Suppressor macrophage (primary cell): Measurements from ENCODE around the gene CPSF4L.
A peak's percentile ranks its signal among the peaks of the same experiment; 100 is the strongest.

Experiments
- DNase-seq, 4 experiments: peaks; one replicate each; pipeline ENCODE4 v3.0.0-alpha.2; 2020 to 2022

CPSF4L gene

GRCh38 chr17:73231841-73232586, 29.7 kb downstream of the CPSF4L start:
- peak; percentile 98 to 99 (median 98) for DNase-seq

DNA sequence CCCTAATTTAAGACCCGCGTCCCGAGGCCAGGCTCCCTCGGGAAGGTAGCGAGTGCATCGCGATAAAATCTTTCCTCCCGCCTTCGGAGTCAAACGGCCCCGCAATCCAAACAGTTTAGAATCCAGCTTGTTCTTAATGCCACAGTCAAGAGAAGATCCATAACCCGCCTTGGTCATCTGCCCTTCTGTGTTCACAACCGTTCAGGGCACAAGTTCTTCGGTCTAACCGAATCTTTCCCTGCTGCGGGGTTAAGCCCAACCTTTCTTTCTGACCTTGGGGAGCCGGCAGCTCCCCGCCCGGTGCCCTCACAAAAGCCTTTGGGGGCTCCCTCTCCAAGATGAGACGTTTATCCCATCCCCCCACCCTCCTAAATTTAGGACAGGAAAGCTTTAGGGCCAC, 30.3 kb downstream of the CPSF4L start:
- DNase-seq, result peak in 3 of 4 experiments; percentile 11 to 27 (median 20)

DNA sequence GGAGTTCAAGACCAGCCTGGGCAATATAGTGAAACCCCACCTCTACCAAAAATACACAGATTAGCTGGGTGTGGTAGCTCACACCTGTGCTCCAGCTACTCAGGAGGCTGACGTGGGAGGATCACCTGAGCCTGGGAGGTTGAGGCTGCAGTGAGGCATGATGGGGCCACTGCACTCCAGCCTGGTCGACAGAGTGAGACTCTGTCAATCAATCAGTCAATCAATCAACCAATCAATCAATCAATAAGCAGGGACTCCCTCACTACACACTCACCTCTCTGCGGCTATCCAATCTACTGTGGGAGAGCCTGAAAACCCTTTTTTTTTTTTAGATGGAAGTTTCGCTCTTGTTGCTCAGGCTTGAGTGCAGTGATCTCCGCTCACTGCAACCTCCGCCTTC, 31.6 kb downstream of the CPSF4L start:
- DNase-seq, result no peak

DNA sequence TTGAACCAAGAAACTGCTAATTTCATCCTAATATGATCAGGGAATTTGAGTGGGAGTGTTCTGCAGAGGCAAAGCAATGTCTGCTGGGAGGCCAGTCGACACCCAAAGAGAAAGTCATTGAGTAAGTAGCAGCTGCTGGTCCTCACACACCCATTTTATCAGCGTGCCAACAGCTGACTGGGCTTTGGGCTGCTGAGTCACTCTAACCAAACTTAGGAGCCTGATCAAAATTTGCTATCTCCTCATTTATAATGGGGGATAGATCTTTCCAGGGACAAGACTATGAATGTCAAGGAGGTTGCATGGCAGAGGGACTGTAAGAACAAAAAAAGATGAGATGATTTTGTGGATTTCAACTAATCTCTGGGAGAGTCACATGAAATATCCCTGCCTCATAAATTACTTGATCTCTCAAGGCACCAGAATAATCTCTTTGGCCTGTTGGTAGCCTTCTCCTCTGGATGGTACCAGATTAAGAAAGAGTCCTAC, 32.9 kb downstream of the CPSF4L start:
- DNase-seq, result peak; percentile 67 to 79 (median 78)

DNA sequence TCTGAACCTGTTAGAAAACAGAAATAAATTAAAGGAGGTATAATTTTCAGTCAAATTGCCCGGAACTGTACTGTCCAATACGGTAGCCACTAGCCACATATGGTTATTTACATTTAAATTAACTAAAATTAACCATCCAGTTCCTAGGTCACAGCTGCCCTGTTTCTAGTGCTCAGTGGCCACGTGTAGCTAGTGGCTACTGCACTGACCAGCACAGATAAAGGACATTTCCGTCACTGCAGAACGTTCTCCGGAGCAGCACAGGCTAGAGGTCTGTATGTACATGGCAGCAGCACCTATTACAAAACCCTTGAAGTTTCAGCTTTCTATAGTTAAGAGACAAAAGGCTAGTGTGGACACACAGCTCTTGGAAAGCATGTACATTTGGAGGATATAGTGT, 33.7 kb downstream of the CPSF4L start:
- DNase-seq, result no peak

GRCh38 chr17:73227379-73227778, 34.3 kb downstream of the CPSF4L start:
- peak in 2 of 4 experiments; percentile 5 to 17 for DNase-seq

DNA sequence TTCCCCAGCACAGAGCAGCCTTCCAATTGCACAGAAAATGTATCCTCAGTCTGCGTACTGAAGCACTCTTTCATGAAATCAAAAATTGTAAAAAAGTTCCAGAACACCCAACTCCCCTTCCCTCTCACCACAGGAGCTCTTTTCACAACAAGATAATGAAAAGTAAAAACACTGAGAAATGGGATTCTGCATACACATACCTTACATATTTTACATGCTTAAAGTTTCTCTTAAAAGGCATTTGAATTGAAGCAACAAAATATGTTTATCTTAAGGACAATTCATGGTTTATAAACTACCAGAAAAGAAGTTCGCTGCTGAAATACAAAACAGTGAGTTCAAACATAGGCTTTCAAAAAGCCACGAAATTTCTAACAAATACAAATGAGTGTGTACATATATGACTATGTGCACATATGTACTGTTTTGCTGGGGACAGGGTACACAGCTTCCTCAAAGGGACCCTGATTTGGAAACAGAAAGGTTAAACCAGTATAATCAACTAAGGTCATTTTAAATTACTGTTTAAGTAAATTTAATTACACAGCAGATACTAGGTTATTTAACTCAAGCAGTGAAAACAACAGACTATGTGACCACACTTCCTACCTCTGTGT, 35.0 kb downstream of the CPSF4L start:
- no peak for DNase-seq

- DNase-seq, result no peak
These were observed 36.9 kb downstream of the CPSF4L start for GRCh38 chr17:73224663-73225305.

DNA sequence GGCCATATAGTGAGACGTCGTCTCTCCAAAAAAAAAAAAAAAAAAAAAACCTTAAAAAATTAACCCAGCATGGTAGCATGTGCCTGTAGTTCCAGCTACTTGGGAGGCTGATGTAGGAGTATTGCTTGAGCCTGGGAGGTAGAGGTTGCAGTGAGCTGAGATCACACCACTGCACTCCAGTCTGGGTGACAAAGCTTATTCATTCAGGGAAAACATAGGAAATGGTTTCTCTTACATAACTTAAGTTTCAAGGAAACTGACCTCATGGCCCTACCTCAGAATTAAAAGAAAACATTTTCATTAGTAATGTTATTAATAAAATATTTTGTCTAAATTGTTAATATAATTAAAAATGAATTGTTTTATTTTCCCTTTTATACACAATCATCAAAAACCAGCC, 37.4 kb downstream of the CPSF4L start:
- DNase-seq, result peak in 3 of 4 experiments; percentile 20 to 42 (median 25)

DNA sequence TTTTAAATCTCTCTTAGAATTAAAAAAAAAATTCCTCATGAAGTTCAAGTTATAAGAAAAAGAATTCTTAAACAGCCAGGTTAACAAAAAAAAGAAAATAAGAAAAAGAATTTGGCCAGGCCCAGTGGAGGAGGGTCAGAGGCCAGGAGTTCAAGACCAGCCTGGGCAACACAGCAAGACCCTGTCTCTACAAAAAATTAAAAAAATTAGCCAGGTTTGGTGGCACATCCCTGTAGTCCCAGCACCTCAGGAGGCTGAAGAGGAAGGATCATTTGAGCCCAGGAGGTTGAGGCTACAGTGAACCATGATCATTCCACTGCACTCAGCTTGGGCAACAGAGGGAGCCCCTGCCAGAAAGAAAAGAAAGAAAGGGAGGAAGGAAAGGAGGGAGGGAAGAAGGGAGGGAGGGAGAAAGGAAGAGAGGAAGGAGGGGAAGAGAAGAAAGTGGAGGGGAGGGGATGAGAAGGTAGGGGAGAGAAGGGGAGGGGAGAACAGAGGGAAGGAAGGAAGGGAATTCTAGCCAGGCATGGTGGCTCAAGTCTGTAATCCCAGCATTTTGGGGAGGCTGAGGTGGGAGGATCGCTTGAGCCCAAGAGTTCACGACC, 38.0 kb downstream of the CPSF4L start:
- DNase-seq, result no peak

GRCh38 chr17:73215447-73215846, 46.2 kb downstream of the CPSF4L start:
- DNase-seq, result no peak

GRCh38 chr17:73214851-73215250, 46.8 kb downstream of the CPSF4L start:
- DNase-seq, result no peak

GRCh38 chr17:73214008-73214407, 47.7 kb downstream of the CPSF4L start:
- DNase-seq, result no peak

DNA sequence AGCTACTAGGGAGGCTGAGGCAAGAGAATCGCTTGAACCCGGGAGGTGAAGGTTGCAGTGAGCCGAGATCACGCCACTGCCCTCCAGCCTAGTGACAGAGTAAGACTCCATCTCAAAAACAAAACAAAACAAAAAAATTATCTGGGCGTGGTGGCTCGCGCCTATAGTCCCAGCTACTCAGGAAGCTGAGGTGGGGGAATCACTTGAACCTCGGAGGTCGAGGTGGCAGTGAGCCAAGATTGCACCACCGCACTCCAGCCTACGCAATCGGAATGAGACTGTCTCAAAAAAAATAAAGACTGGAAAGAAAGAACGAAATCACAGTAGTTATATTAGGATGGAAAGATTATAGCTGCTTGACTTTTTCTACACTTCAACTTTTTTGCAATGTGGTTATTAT, 49.9 kb downstream of the CPSF4L start:
- DNase-seq, result peak in 3 of 4 experiments; percentile 24 to 35 (median 26)

DNA sequence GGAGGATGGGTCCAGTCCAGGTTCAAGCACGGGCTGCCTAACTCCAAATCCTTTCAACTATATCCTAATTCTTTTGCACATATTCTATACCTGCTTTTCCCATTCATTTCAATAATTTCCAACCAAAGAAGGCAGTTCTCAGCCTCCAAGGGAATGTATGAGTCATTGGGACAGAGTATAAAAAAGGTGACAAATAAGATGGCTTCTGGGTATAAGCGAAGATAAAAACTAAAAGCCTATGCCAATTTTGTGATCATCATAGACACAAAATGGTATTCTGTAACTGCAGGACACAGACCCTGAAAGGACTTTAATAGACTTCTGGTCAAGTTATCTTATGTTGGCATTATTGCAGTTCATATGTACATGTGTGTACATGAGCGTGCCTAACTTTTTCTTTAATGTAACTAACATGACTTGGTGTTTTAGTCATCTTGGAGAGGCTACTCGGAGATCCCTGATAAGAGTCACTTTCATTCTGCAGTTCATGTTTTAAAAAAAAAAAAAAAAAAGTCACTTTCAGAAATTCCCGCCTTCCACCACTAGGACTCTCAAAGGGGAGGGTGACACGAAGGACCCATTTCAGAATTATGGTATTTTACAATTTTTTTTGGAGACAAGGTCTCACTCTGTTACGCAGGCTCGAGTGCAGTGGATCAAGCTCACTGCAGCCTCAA, 51.5 kb downstream of the CPSF4L start:
- DNase-seq, result peak in 1 of 4 experiments; percentile 23

DNA sequence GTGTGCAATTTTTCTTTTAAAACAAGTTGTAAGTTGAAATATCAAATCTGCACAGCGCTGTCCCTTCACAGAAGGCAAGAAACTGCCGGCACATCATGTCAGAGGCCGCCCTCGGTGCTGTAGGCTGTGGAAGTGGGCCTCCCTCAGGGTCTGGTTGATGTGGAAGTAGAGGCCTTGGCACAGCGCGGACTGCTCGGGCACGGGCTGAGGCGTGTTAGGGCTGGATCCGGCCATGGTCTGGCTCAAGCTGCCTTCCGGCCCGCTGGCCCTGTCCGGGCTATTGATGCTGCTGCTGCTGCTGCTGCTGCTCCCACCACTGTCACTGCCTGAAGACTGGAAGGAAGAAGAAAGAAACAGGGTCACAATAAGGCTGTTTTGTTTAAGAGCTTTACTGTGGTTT, 52.2 kb downstream of the CPSF4L start:
- no peak for DNase-seq

GRCh38 chr17:73208139-73208827, 53.4 kb downstream of the CPSF4L start:
- DNase-seq, result no peak

GRCh38 chr17:73205459-73205961, 56.2 kb downstream of the CPSF4L start:
- no peak for DNase-seq

DNA sequence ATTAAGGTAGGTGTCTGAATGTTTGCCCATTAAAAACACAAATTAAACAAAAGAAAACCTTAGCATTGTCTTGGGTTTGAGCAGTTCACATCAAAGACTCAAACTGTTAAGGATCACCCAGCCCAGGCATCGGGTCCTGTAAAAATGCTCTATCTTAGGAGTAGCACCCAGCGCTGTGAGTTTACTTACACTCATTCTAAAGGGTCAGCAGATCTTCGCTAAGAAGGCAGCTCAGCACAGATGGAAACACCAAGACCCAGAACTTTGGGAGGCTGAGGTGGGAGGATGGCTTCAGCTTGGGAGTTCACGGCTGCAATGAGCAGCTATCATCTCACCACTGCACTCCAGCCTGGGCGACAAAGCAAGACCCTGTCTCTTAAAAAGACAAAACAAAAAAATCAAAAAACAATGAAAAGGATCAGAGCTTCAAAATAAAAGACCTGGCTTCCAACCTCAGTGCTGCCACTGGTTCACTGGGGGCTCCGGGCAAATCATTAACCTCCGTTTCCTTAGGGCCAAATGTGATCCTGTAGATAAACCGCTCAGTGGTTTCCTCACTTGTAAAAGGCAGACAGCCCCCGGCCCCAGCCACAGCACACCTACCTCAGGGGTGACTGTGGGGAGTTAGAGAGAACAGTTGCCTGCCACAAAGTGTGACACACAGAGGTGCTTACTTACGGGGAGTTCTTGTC, 57.7 kb downstream of the CPSF4L start:
- DNase-seq, result no peak

GRCh38 chr17:73203135-73203787, 58.4 kb downstream of the CPSF4L start:
- no peak for DNase-seq
